ENCODE measurements around the gene IL6ST.

IL6ST gene

DNA sequence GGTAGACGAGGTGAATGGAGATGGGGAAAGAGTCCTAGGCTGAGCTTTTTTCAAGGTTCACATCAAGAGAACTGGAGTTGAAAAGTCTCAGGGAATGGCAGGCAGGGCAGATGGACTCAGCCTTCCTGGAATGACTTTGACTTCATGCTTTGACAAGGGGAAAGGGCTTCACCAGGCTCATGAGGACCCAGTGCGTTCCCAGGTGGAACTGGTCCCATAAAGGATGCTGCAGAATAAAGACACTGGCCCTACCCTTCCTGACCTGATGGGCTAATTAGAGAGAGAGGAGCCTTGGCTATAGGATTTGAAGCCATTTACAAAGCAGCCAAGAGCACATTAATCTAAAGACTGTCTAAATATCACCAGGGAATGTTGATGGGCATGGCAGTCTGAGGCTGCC is 79.8 kb downstream of the IL6ST start:
- H3K9ac ChIP-seq (ENCODE audit: low read length): no peak overlapping the region
- no peaks in the 10 kb centered on the region for H3K36me3 ChIP-seq (replicated peaks; ENCODE audit: low read depth, low read length)
- no peaks in the 10 kb centered on the region for H4K20me1 ChIP-seq (ENCODE audit: insufficient read depth, low read length)
- H3K4me1 ChIP-seq (ENCODE audit: low read length): peaks cover 33% of the 10 kb centered on the region
- H3K9me3 ChIP-seq (ENCODE audit: insufficient read depth, low read length): no peaks in the 10 kb centered on the region
- H2AFZ ChIP-seq (ENCODE audit: low read depth, low read length): no peak overlapping the region
- no peak overlapping the region for H3K27ac ChIP-seq (ENCODE audit: low read length)
- H3K79me2 ChIP-seq (ENCODE audit: low read length): no peaks in the 10 kb centered on the region
- no peak overlapping the region for H3K4me3 ChIP-seq (ENCODE audit: low read length)
- no peaks in the 10 kb centered on the region for H3K27me3 ChIP-seq (ENCODE audit: low read depth, low read length)
- no peak overlapping the region for H3K4me2 ChIP-seq (ENCODE audit: low read length)
- TF ChIP-seq EZH2phosphoT487 (IDR thresholded peaks at IDR 0.05; ENCODE audit: low read depth) (no peak), CTCF (IDR thresholded peaks at IDR 0.05; ENCODE audit: low read depth, low read length) (no peak)

DNA sequence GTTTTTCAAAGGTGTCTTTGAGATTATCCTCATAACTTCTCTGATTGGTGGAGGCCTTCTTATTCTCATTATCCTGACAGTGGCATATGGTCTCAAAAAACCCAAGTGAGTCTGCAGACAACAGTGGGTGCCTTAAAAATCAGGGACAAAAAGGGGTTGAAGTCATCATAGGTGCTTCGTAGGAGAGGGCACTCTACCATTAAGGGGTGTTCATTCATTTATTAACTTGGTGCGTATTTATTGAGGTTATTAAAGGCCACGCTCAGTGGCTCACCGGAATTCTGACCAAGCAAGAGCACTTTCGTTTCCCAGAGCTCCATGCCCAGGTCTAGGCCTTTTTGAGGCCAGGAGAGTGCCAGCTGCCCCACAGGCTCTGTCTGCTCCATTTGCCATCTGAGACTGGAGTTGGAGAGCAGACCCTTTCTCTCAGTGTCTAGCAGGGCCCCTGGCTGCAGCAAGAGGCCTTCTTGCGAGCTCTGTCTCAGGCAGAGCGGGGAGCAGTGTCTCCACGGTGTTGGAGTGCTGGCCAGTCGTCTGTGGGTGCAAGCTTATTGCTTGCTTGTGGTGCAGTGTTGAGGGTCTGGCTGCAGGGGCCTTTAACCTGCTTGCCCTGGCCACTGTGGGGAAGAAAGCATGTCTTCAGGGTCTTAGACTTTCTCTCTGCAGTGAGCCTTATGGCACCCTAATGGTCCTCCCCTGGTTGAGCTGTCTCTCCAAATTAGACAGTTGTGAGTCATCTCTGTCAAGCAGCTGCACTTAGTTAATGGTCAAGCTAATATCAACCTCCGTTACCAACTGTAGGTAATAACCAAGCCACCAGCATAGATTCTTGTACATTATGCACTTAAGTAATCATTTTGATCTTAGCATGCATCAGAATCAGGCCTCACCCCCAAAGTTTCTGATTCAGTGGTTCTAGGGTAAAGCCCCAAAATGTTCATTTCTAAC is 81.0 kb downstream of the IL6ST start:
- no peaks in the 10 kb centered on the region for H3K36me3 ChIP-seq (replicated peaks; ENCODE audit: low read depth, low read length)
- 0 out of 2 replicates have a peak overlapping the region, but pooled peaks have one; percentile 8 for H3K9ac ChIP-seq (ENCODE audit: low read length)
- H3K27me3 ChIP-seq (ENCODE audit: low read depth, low read length): no peaks in the 10 kb centered on the region
- H3K9me3 ChIP-seq (ENCODE audit: insufficient read depth, low read length): no peaks in the 10 kb centered on the region
- TF ChIP-seq CTCF (IDR thresholded peaks at IDR 0.05; ENCODE audit: low read depth, low read length) (no peak), EZH2phosphoT487 (IDR thresholded peaks at IDR 0.05; ENCODE audit: low read depth) (no peak)
- peak overlapping the region; percentile 52 for H2AFZ ChIP-seq (ENCODE audit: low read depth, low read length)
- H3K4me2 ChIP-seq (ENCODE audit: low read length): peak overlapping the region; percentile 51
- peak overlapping the region; percentile 45 for H3K27ac ChIP-seq (ENCODE audit: low read length)
- no peaks in the 10 kb centered on the region for H4K20me1 ChIP-seq (ENCODE audit: insufficient read depth, low read length)
- H3K79me2 ChIP-seq (ENCODE audit: low read length): no peaks in the 10 kb centered on the region
- peak overlapping the region; percentile 3; the same call in 1 of the 2 replicates for H3K4me3 ChIP-seq (ENCODE audit: low read length)
- H3K4me1 ChIP-seq (ENCODE audit: low read length): peaks cover 21% of the 10 kb centered on the region

- no peaks in the 10 kb centered on the region for H3K36me3 ChIP-seq (replicated peaks; ENCODE audit: low read depth, low read length)
- no peak overlapping the region for H2AFZ ChIP-seq (ENCODE audit: low read depth, low read length)
- no peak overlapping the region for H3K9ac ChIP-seq (ENCODE audit: low read length)
- H3K4me1 ChIP-seq (ENCODE audit: low read length): peaks cover 21% of the 10 kb centered on the region
- no peaks in the 10 kb centered on the region for H3K9me3 ChIP-seq (ENCODE audit: insufficient read depth, low read length)
- TF ChIP-seq CTCF (IDR thresholded peaks at IDR 0.05; ENCODE audit: low read depth, low read length) (no peak; the same call in 1 of the 2 replicates), EZH2phosphoT487 (IDR thresholded peaks at IDR 0.05; ENCODE audit: low read depth) (no peak)
- H3K27ac ChIP-seq (ENCODE audit: low read length): no peak overlapping the region
- H3K27me3 ChIP-seq (ENCODE audit: low read depth, low read length): no peaks in the 10 kb centered on the region
- no peak overlapping the region for H3K4me2 ChIP-seq (ENCODE audit: low read length)
- no peaks in the 10 kb centered on the region for H3K79me2 ChIP-seq (ENCODE audit: low read length)
- no peaks in the 10 kb centered on the region for H4K20me1 ChIP-seq (ENCODE audit: insufficient read depth, low read length)
- no peak overlapping the region for H3K4me3 ChIP-seq (ENCODE audit: low read length)
These were observed 82.7 kb downstream of the IL6ST start for GRCh38 chr5:55911784-55912653.

- no peak overlapping the region for H2AFZ ChIP-seq (ENCODE audit: low read depth, low read length)
- H3K4me1 ChIP-seq (ENCODE audit: low read length): peaks cover 16% of the 10 kb centered on the region
- TF ChIP-seq CTCF (IDR thresholded peaks at IDR 0.05; ENCODE audit: low read depth, low read length): no peak
- no peak for TF ChIP-seq EZH2phosphoT487 (IDR thresholded peaks at IDR 0.05; ENCODE audit: low read depth)
- H3K9ac ChIP-seq (ENCODE audit: low read length): no peak overlapping the region
- H3K36me3 ChIP-seq (replicated peaks; ENCODE audit: low read depth, low read length): no peaks in the 10 kb centered on the region
- no peak overlapping the region for H3K4me2 ChIP-seq (ENCODE audit: low read length)
- H3K27ac ChIP-seq (ENCODE audit: low read length): no peak overlapping the region
- H3K27me3 ChIP-seq (ENCODE audit: low read depth, low read length): no peaks in the 10 kb centered on the region
- no peak overlapping the region for H3K4me3 ChIP-seq (ENCODE audit: low read length)
- no peaks in the 10 kb centered on the region for H3K79me2 ChIP-seq (ENCODE audit: low read length)
- no peaks in the 10 kb centered on the region for H3K9me3 ChIP-seq (ENCODE audit: insufficient read depth, low read length)
- H4K20me1 ChIP-seq (ENCODE audit: insufficient read depth, low read length): no peaks in the 10 kb centered on the region
These were observed 86.0 kb downstream of the IL6ST start for GRCh38 chr5:55908804-55909203.
